Astrocyte (in vitro differentiated cells and primary cell): Measurements from ENCODE around the gene RIMBP2. TPM values are rescaled to one million over a fixed set of nuclear protein-coding genes. Genes with fewer than 3 reads are reported as not detected.

ENCODE experiments used
- DNase-seq: peaks from one replicate; pipeline ENCODE4 v3.0.0-alpha.2; 2010; ENCODE audit warnings: low read depth
- FAIRE-seq: peaks from 2 replicates; lab custom pipeline; 2011; peaks lifted over from hg19 to GRCh38; lab: Jason Lieb, UNC
- H2AFZ ChIP-seq: 2 replicates; pipeline ENCODE4 v1.6.0; 2012; ENCODE audit warnings: low read depth, low read length, inconsistent platforms
- H3K27ac ChIP-seq: 2 replicates; pipeline ENCODE4 v1.5.1; 2011; ENCODE audit warnings: low read depth, low read length, inconsistent platforms
- H3K27me3 ChIP-seq: 2 replicates; pipeline ENCODE4 v1.6.0; 2011; ENCODE audit warnings: low read length, inconsistent platforms; ENCODE audit not compliant: insufficient read depth
- H3K36me3 ChIP-seq: 2 replicates; pipeline ENCODE4 v1.5.1; 2011; ENCODE audit warnings: low read length, inconsistent platforms; ENCODE audit not compliant: insufficient read depth
- H3K4me1 ChIP-seq: 2 replicates; pipeline ENCODE4 v1.5.1; 2011; ENCODE audit warnings: low read length, inconsistent platforms; ENCODE audit not compliant: insufficient read depth
- H3K4me2 ChIP-seq: 2 replicates; pipeline ENCODE4 v1.6.0; 2012; ENCODE audit warnings: low read length, inconsistent platforms
- H3K4me3 ChIP-seq: 2 replicates; pipeline ENCODE4 v1.5.1; 2011; ENCODE audit warnings: low read depth, mild to moderate bottlenecking, low read length, inconsistent platforms; ENCODE audit not compliant: insufficient read depth
- H3K79me2 ChIP-seq: 2 replicates; pipeline ENCODE4 v1.6.0; 2012; ENCODE audit warnings: mild to moderate bottlenecking, low read length, inconsistent platforms; ENCODE audit not compliant: insufficient read depth
- H3K9ac ChIP-seq: 2 replicates; pipeline ENCODE4 v1.6.0; 2012; ENCODE audit warnings: mild to moderate bottlenecking, low read length, inconsistent platforms
- H3K9me3 ChIP-seq: 2 replicates; pipeline ENCODE4 v1.5.1; 2012; ENCODE audit warnings: low read depth, mild to moderate bottlenecking, low read length, inconsistent platforms; ENCODE audit not compliant: insufficient read depth
- H4K20me1 ChIP-seq: 2 replicates; pipeline ENCODE4 v1.6.0; 2012; ENCODE audit warnings: low read length, inconsistent platforms; ENCODE audit not compliant: insufficient read depth
- H3K27ac Mint-ChIP-seq: one replicate; pipeline ENCODE4 v1.8.0; 2021; ENCODE audit warnings: mild to moderate bottlenecking, mixed read lengths; ENCODE audit not compliant: unreplicated experiment
- H3K27me3 Mint-ChIP-seq: one replicate; pipeline ENCODE4 v1.8.0; 2021; ENCODE audit warnings: low read depth, mixed read lengths; ENCODE audit not compliant: unreplicated experiment
- H3K36me3 Mint-ChIP-seq: one replicate; pipeline ENCODE4 v1.8.0; 2021; ENCODE audit warnings: low read depth, mixed read lengths; ENCODE audit not compliant: unreplicated experiment
- H3K4me1 Mint-ChIP-seq: one replicate; pipeline ENCODE4 v1.8.0; 2021; ENCODE audit warnings: low read depth, mixed read lengths; ENCODE audit not compliant: unreplicated experiment
- H3K4me3 Mint-ChIP-seq: one replicate; pipeline ENCODE4 v1.8.0; 2021; ENCODE audit warnings: mild to moderate bottlenecking, moderate library complexity, mixed read lengths; ENCODE audit not compliant: unreplicated experiment
- H3K9me3 Mint-ChIP-seq: one replicate; pipeline ENCODE4 v1.8.0; 2021; ENCODE audit warnings: mild to moderate bottlenecking, mixed read lengths; ENCODE audit not compliant: unreplicated experiment
- EZH2 ChIP-seq: IDR thresholded peaks from 2 replicates; pipeline ENCODE4 v1.6.1; 2012; ENCODE audit warnings: mild to moderate bottlenecking, low read length, inconsistent platforms; ENCODE audit not compliant: insufficient read depth
- total RNA-seq: library from RNA; stranded (reverse); gene quantifications from 2 replicates; pipeline ENCODE4 v1.2.1, GENCODE V29; 2021
- TF ChIP-seq, protein P1 (sequence below): IDR thresholded peaks from 2 replicates; pipeline ENCODE4 v1.5.1; 2011; ENCODE audit warnings: low read depth, mild to moderate bottlenecking, inconsistent platforms, low read length, moderate library complexity; ENCODE audit not compliant: insufficient read depth

RIMBP2 gene
- total RNA-seq, 1 donor from 2014 or later: 2.2 TPM

DNA sequence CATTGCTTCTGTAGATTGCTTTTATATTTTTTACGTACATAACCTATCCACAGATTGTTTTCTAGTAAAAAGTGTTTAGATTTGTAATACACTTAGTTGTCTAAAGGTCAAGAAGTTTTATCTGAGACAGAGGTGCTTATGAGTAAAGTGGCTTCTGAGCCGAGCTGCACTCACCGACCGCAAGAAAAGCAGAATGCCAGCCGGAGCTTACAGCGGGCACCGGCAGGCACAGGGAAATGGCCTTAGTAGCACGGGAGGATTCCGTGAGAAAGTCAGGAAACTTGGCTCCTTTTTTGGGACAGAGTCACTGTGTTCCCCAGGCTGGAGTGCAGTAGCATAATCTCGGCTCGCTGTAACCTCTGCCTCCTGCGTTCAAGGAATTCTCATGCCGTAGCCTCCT, 348.6 kb downstream of the RIMBP2 start:
- Mint-ChIP-seq H3K27me3 (no peaks in the 10 kb centered on the region), H3K9me3 (peaks cover 3% of the 10 kb centered on the region), H3K4me1 (no peaks in the 10 kb centered on the region), H3K4me3 (no peak overlapping the region), H3K27ac (no peak overlapping the region), H3K36me3 (no peaks in the 10 kb centered on the region)
- H4K20me1 ChIP-seq: no peaks in the 10 kb centered on the region
- no peak overlapping the region for H3K27ac ChIP-seq
- no peaks in the 10 kb centered on the region for H3K36me3 ChIP-seq
- TF ChIP-seq EZH2: no peak
- TF ChIP-seq, protein P1, sequence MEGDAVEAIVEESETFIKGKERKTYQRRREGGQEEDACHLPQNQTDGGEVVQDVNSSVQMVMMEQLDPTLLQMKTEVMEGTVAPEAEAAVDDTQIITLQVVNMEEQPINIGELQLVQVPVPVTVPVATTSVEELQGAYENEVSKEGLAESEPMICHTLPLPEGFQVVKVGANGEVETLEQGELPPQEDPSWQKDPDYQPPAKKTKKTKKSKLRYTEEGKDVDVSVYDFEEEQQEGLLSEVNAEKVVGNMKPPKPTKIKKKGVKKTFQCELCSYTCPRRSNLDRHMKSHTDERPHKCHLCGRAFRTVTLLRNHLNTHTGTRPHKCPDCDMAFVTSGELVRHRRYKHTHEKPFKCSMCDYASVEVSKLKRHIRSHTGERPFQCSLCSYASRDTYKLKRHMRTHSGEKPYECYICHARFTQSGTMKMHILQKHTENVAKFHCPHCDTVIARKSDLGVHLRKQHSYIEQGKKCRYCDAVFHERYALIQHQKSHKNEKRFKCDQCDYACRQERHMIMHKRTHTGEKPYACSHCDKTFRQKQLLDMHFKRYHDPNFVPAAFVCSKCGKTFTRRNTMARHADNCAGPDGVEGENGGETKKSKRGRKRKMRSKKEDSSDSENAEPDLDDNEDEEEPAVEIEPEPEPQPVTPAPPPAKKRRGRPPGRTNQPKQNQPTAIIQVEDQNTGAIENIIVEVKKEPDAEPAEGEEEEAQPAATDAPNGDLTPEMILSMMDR: no peak
- no peaks in the 10 kb centered on the region for H3K4me1 ChIP-seq
- DNase-seq (no peak), FAIRE-seq (no peak)
- no peak overlapping the region for H3K9ac ChIP-seq
- no peak overlapping the region for H3K4me3 ChIP-seq
- no peaks in the 10 kb centered on the region for H3K9me3 ChIP-seq
- no peaks in the 10 kb centered on the region for H3K79me2 ChIP-seq
- H3K4me2 ChIP-seq: no peak overlapping the region
- H3K27me3 ChIP-seq: no peaks in the 10 kb centered on the region
- no peak overlapping the region for H2AFZ ChIP-seq

DNA sequence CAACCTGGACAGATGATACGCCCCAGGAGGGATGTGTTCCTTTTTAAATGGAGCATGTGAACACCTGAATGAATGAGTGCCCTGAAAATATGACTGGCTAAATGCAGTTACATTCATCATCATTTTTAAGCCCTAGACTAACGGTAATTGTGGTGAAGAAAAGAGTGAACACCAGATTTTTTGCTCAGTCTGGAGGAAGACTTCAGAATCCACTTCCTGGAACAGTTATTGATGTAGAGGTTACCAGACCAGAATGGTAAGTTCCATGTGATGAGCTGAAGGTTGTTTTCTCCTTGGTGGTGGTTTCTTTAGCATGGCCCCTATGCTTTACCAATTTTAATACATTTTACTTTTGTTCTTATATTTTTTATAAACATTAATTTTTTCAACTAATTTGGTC, 349.1 kb downstream of the RIMBP2 start:
- Histone ChIP-seq H4K20me1 (no peaks in the 10 kb centered on the region), H3K27ac (no peak overlapping the region), H3K27me3 (no peaks in the 10 kb centered on the region), H3K79me2 (no peaks in the 10 kb centered on the region), H3K4me3 (no peak overlapping the region), H3K9me3 (no peaks in the 10 kb centered on the region), H3K4me1 (no peaks in the 10 kb centered on the region), H3K4me2 (no peak overlapping the region), H3K9ac (no peak overlapping the region), H2AFZ (no peak overlapping the region), H3K36me3 (no peaks in the 10 kb centered on the region)
- Mint-ChIP-seq H3K9me3 (peaks cover 3% of the 10 kb centered on the region), H3K36me3 (no peaks in the 10 kb centered on the region), H3K4me1 (no peaks in the 10 kb centered on the region), H3K27me3 (no peaks in the 10 kb centered on the region), H3K27ac (no peak overlapping the region), H3K4me3 (no peak overlapping the region)
- DNase-seq (no peak), FAIRE-seq (no peak)
- no peak for TF ChIP-seq EZH2
- TF ChIP-seq, protein P1: no peak

DNA sequence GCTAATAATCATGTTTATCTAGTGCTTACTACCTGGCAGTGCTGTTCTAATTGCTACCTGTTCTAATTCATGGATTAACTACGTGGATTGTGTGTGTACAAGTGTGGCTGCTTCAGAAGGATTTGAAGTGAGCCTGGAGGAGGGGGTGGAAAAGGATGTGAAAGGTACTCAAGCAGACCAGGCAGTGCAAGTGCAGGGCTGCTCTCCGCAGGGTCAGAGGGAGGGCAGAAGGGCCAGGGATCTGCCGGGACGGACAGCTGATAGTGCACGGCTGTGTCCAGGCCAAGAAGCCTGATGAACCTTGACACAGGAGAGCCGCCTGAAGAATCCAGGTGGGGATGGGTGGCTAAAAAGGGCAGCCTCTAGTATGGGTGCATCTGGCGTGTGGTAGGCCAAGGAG, 349.9 kb downstream of the RIMBP2 start:
- Histone ChIP-seq H4K20me1 (no peaks in the 10 kb centered on the region), H2AFZ (no peak overlapping the region), H3K36me3 (no peaks in the 10 kb centered on the region), H3K27me3 (no peaks in the 10 kb centered on the region), H3K27ac (no peak overlapping the region), H3K4me3 (no peak overlapping the region), H3K9me3 (no peaks in the 10 kb centered on the region), H3K9ac (no peak overlapping the region), H3K4me2 (no peak overlapping the region), H3K79me2 (no peaks in the 10 kb centered on the region), H3K4me1 (no peaks in the 10 kb centered on the region)
- Mint-ChIP-seq H3K36me3 (no peaks in the 10 kb centered on the region), H3K27me3 (no peaks in the 10 kb centered on the region), H3K4me1 (no peaks in the 10 kb centered on the region), H3K9me3 (peaks cover 3% of the 10 kb centered on the region), H3K4me3 (no peak overlapping the region), H3K27ac (no peak overlapping the region)
- DNase-seq (no peak), FAIRE-seq (no peak)
- TF ChIP-seq, protein P1: no peak
- TF ChIP-seq EZH2: no peak
